HepG2 (cell line): ENCODE measurements around the gene MMP24OS. TPM values are rescaled to one million over a fixed set of nuclear protein-coding genes. Genes with fewer than 3 reads are reported as not detected.

Source experiments
- CEBPG ChIP-seq: IDR thresholded peaks from 2 replicates; pipeline ENCODE4 v1.6.1; 2016
- PHB2 ChIP-seq: fragments of 450-650 bp; IDR thresholded peaks from 2 replicates; pipeline ENCODE4 v1.6.1; 2018; ENCODE audit not compliant: partially characterized antibody
- PHF8 ChIP-seq: sonication (generic); formaldehyde crosslinking; IDR thresholded peaks from 2 replicates; pipeline ENCODE4 v1.5.0; 2020; ENCODE audit warnings: missing genetic modification reagents
- ZBTB7B ChIP-seq: sonication (generic); formaldehyde crosslinking; IDR thresholded peaks from 2 replicates; pipeline ENCODE4 v1.4.0; 2020; ENCODE audit warnings: missing genetic modification reagents
- ZC3H4 ChIP-seq: sonication (generic); formaldehyde crosslinking; IDR thresholded peaks from 2 replicates; pipeline ENCODE4 v1.4.0; 2020; ENCODE audit warnings: missing genetic modification reagents, borderline replicate concordance
- ZNF264 ChIP-seq: sonication (generic); formaldehyde crosslinking; IDR thresholded peaks from 2 replicates; pipeline ENCODE4 v1.4.0; 2020; ENCODE audit warnings: missing genetic modification reagents
- ZNF451 ChIP-seq: sonication (generic); formaldehyde crosslinking; IDR thresholded peaks from 2 replicates; pipeline ENCODE4 v1.5.0; 2020; ENCODE audit warnings: mild to moderate bottlenecking, missing genetic modification reagents
- ZNF572 ChIP-seq: sonication (generic); formaldehyde crosslinking; IDR thresholded peaks from 2 replicates; pipeline ENCODE4 v1.5.1; 2020; ENCODE audit warnings: mild to moderate bottlenecking, missing genetic modification reagents
- ZNF672 ChIP-seq: sonication (generic); formaldehyde crosslinking; IDR thresholded peaks from 2 replicates; pipeline ENCODE4 v1.8.1; 2022; ENCODE audit warnings: missing genetic modification reagents
- ZNF713 ChIP-seq: sonication (generic); formaldehyde crosslinking; IDR thresholded peaks from 2 replicates; pipeline ENCODE4 v1.4.0; 2020; ENCODE audit warnings: mild to moderate bottlenecking, missing genetic modification reagents
- ZNF790 ChIP-seq: sonication (generic); formaldehyde crosslinking; IDR thresholded peaks from 2 replicates; pipeline ENCODE4 v1.8.0; 2022; ENCODE audit warnings: missing genetic modification reagents, mild to moderate bottlenecking, borderline replicate concordance
- ZNF883 ChIP-seq: sonication (generic); formaldehyde crosslinking; IDR thresholded peaks from 2 replicates; pipeline ENCODE4 v1.5.1; 2020; ENCODE audit warnings: mild to moderate bottlenecking, missing genetic modification reagents; ENCODE audit errors: not compliant biosample characterization
- polyA plus RNA-seq, 8 experiments: library from polyadenylated mRNA; depleted of rRNA in 3 of 8; stranded (reverse) in 7 of 8; unstranded in 1 of 8; fragments of >200 nt; fragmentation: Illumina TruSeq in 4 of 8; extraction: Trizol in 4 of 8; gene quantifications; 2 replicates each; pipeline versions ENCODE4 v1.2.1 to v1.2.3, GENCODE V29; 2011 to 2016; ENCODE audit warnings: low read depth in 4 of 8, missing spikeins in 1 of 8, mixed read lengths in 1 of 8; ENCODE audit not compliant: insufficient read depth in 1 of 8
- total RNA-seq, 5 experiments: library from RNA; depleted of rRNA; stranded (reverse); fragments of >200 nt; fragmentation: Illumina TruSeq; extraction: Trizol; gene quantifications; 2 replicates each; pipeline ENCODE4 v1.2.3, GENCODE V29; 2016; ENCODE audit warnings: low read depth in 1 of 5
- TF ChIP-seq, protein P1 (sequence below): sonication (generic); formaldehyde crosslinking; IDR thresholded peaks from 2 replicates; pipeline ENCODE4 v1.4.0; 2020; ENCODE audit warnings: missing genetic modification reagents
- TF ChIP-seq, protein P2 (sequence below): sonication (generic); formaldehyde crosslinking; IDR thresholded peaks from 2 replicates; pipeline ENCODE4 v1.4.0; 2020; ENCODE audit warnings: missing genetic modification reagents, borderline replicate concordance
- TF ChIP-seq, protein P3 (sequence below): sonication (generic); formaldehyde crosslinking; IDR thresholded peaks from 2 replicates; pipeline ENCODE4 v1.8.0; 2022; ENCODE audit warnings: missing genetic modification reagents, mild to moderate bottlenecking, inconsistent platforms, borderline replicate concordance
- TF ChIP-seq, protein P4 (sequence below): sonication (generic); formaldehyde crosslinking; conservative IDR thresholded peaks from 2 replicates; pipeline ENCODE4 v1.4.0; 2020; ENCODE audit warnings: missing genetic modification reagents
- TF ChIP-seq, protein P5 (sequence below): sonication (generic); formaldehyde crosslinking; IDR thresholded peaks from 2 replicates; pipeline ENCODE4 v1.5.1; 2020; ENCODE audit warnings: mild to moderate bottlenecking, moderate library complexity, missing genetic modification reagents

MMP24OS gene
- total and polyA plus RNA-seq, 2 of the 13 experiments (the other 11 are each of a cell fraction or from before 2014, with no cell fraction given) = 6.0 to 8.5 TPM

DNA sequence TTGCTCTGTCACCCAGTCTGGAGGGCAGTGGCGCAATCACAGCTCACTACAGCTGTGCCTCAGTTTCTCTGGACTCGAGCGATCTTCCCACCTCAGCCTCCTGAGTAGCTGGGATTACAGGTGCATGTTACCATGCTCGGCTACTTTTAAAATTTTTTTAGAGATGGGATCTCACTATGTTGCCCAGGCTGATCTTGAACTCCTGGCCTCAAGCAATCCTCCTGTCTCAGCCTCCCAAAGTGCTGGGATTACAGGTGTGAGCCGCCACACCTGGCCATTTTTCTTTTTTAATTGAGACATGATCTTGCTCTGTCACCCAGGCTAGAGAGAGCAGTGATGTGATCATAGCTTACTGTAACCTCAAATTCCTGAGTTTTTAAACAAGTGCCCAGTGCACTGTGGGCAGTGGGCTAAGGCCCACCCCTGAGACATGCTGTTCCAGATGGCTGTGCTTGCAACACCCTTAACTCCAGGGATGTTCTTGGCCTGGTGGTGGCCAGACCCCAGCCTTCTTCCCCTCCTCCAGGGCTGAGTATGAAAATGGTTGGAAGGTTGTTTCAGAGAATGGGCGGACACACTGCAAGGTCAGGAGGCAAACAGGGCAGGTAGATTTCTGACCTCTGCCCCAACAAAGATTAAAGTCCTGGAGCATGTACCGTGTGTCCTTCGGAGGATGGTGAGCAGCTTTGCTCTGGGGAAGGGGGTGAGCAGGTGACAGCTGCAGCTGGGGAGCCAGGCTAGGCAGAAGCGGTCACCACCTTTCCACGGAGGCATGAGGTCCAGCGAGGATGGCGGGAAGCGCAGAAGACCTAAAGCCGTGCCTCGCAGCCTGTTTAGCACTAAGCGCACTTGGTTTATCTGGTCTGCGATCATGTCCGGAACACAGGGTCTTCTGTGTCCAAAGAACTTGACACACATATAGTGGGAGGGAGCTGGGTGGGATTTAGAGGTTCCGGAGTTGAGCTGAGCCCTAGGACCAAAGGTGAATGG, 15.7 kb upstream of the MMP24OS start (continued):
- TF ChIP-seq, protein P1, sequence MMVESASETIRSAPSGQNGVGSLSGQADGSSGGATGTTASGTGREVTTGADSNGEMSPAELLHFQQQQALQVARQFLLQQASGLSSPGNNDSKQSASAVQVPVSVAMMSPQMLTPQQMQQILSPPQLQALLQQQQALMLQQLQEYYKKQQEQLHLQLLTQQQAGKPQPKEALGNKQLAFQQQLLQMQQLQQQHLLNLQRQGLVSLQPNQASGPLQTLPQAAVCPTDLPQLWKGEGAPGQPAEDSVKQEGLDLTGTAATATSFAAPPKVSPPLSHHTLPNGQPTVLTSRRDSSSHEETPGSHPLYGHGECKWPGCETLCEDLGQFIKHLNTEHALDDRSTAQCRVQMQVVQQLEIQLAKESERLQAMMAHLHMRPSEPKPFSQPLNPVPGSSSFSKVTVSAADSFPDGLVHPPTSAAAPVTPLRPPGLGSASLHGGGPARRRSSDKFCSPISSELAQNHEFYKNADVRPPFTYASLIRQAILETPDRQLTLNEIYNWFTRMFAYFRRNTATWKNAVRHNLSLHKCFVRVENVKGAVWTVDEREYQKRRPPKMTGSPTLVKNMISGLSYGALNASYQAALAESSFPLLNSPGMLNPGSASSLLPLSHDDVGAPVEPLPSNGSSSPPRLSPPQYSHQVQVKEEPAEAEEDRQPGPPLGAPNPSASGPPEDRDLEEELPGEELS (CRISPR knock-in tag) = no peak
- peak; percentile 54 for TF ChIP-seq ZNF883 (CRISPR knock-in tag)
- no peak for TF ChIP-seq PHF8 (CRISPR knock-in tag)
- TF ChIP-seq, protein P2, sequence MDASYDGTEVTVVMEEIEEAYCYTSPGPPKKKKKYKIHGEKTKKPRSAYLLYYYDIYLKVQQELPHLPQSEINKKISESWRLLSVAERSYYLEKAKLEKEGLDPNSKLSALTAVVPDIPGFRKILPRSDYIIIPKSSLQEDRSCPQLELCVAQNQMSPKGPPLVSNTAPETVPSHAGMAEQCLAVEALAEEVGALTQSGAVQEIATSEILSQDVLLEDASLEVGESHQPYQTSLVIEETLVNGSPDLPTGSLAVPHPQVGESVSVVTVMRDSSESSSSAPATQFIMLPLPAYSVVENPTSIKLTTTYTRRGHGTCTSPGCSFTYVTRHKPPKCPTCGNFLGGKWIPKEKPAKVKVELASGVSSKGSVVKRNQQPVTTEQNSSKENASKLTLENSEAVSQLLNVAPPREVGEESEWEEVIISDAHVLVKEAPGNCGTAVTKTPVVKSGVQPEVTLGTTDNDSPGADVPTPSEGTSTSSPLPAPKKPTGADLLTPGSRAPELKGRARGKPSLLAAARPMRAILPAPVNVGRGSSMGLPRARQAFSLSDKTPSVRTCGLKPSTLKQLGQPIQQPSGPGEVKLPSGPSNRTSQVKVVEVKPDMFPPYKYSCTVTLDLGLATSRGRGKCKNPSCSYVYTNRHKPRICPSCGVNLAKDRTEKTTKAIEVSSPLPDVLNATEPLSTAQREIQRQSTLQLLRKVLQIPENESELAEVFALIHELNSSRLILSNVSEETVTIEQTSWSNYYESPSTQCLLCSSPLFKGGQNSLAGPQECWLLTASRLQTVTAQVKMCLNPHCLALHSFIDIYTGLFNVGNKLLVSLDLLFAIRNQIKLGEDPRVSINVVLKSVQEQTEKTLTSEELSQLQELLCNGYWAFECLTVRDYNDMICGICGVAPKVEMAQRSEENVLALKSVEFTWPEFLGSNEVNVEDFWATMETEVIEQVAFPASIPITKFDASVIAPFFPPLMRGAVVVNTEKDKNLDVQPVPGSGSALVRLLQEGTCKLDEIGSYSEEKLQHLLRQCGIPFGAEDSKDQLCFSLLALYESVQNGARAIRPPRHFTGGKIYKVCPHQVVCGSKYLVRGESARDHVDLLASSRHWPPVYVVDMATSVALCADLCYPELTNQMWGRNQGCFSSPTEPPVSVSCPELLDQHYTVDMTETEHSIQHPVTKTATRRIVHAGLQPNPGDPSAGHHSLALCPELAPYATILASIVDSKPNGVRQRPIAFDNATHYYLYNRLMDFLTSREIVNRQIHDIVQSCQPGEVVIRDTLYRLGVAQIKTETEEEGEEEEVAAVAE (CRISPR knock-in tag) = no peak
- TF ChIP-seq ZNF451 (CRISPR knock-in tag) = no peak
- no peak for TF ChIP-seq ZNF572 (CRISPR knock-in tag)
- TF ChIP-seq CEBPG = no peak
- no peak for TF ChIP-seq ZNF713
- TF ChIP-seq PHB2 = no peak
- no peak for TF ChIP-seq ZNF264 (CRISPR knock-in tag)
- TF ChIP-seq ZBTB7B (CRISPR knock-in tag) = no peak
- TF ChIP-seq, protein P3, sequence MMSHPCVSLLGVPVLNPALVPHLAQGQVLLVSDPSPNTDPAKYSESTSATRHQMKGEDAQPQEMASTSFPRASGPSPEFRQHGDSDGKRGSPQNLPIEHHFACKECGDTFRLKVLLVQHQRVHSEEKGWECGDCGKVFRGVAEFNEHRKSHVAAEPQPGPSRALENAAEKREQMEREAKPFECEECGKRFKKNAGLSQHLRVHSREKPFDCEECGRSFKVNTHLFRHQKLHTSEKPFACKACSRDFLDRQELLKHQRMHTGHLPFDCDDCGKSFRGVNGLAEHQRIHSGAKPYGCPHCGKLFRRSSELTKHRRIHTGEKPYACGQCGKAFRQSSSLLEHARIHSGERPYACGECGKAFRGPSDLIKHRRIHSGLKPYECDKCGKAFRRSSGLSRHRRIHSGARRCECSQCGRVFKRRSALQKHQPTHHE (CRISPR knock-in tag) = 0 out of 2 replicates have a peak, but pooled peaks have one; percentile 15
- TF ChIP-seq, protein P4, sequence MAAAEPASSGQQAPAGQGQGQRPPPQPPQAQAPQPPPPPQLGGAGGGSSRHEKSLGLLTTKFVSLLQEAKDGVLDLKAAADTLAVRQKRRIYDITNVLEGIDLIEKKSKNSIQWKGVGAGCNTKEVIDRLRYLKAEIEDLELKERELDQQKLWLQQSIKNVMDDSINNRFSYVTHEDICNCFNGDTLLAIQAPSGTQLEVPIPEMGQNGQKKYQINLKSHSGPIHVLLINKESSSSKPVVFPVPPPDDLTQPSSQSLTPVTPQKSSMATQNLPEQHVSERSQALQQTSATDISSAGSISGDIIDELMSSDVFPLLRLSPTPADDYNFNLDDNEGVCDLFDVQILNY (CRISPR knock-in tag) = no peak
- no peak for TF ChIP-seq ZNF672
- TF ChIP-seq ZNF790 = no peak
- no peak for TF ChIP-seq ZC3H4 (CRISPR knock-in tag)
- TF ChIP-seq, protein P5, sequence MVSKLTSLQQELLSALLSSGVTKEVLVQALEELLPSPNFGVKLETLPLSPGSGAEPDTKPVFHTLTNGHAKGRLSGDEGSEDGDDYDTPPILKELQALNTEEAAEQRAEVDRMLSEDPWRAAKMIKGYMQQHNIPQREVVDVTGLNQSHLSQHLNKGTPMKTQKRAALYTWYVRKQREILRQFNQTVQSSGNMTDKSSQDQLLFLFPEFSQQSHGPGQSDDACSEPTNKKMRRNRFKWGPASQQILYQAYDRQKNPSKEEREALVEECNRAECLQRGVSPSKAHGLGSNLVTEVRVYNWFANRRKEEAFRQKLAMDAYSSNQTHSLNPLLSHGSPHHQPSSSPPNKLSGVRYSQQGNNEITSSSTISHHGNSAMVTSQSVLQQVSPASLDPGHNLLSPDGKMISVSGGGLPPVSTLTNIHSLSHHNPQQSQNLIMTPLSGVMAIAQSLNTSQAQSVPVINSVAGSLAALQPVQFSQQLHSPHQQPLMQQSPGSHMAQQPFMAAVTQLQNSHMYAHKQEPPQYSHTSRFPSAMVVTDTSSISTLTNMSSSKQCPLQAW (CRISPR knock-in tag) = no peak
